ENCODE results near the gene ZNF385D. TPM values are rescaled to one million over a fixed set of nuclear protein-coding genes. Genes with fewer than 3 reads are reported as not detected.

The ZNF385D gene
- total RNA-seq, 1 experiment from 2014 or later, result 9.6 TPM

DNA sequence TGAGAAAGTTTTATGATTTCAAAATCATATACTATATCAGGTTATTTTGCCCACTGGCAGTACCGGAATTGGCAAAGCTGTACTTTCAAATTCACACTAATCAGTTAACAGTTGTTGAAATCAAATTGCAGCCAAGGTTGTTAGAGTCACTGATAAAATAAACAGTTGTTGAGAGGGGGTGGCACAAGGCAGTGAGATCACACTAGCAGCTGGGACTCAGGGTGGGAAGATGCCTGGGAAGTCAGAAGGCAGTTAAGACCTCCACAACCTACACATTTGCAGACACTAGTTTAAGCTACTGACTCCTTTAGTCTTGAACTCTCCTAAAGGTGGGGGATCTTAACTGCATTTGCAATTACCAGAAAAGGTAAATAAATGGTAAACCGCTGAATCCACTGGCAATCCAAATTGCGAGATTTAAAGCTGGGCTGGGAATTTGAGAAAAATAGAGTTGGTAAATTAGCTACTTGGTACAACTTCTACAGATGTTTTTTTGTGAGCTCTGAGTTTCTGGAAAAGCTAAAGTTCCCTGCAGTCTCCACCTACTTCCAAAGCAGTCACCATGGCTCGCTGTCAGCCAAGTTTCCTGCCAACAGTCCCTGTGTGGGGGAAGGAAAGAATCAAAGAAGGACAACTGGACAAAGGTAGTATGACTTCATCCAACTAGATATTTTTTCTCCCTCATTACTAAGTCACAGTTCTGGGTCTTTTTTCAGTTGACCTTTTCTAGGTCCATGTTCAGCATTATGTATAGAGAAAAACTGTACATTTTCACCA, 105.7 kb downstream of the ZNF385D start:
- no peak for DNase-seq (ENCODE audit: low spot score)
- Mint-ChIP-seq H3K4me3 (no peak overlapping the region), H3K36me3 (peaks cover 13% of the 10 kb centered on the region), H3K9me3 (peaks cover 22% of the 10 kb centered on the region), H3K27me3 (ENCODE audit: low read depth) (no peaks in the 10 kb centered on the region), H3K4me1 (peaks cover 30% of the 10 kb centered on the region), H3K27ac (0 out of 2 replicates have a peak overlapping the region, but pooled peaks have one; percentile 25)
- ATAC-seq, result peak; percentile 57; the same call in 1 of the 2 replicates
- ChIA-PET CTCF (no interaction called here), POLR2A (interaction anchor here (0.6 kb wide), 1 partner anchor 89 kb away, joined by 4 read pairs; no protein-coding TSS in a partner anchor)
- TF ChIP-seq, protein P1, sequence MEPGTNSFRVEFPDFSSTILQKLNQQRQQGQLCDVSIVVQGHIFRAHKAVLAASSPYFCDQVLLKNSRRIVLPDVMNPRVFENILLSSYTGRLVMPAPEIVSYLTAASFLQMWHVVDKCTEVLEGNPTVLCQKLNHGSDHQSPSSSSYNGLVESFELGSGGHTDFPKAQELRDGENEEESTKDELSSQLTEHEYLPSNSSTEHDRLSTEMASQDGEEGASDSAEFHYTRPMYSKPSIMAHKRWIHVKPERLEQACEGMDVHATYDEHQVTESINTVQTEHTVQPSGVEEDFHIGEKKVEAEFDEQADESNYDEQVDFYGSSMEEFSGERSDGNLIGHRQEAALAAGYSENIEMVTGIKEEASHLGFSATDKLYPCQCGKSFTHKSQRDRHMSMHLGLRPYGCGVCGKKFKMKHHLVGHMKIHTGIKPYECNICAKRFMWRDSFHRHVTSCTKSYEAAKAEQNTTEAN (CRISPR knock-in tag; IDR thresholded peaks at IDR 0.05), result no peak
- TF ChIP-seq ATF1 (CRISPR knock-in tag; IDR thresholded peaks at IDR 0.05) (no peak), SMAD3 (CRISPR knock-in tag; IDR thresholded peaks at IDR 0.05; ENCODE audit: borderline replicate concordance) (no peak), ZNF317 (CRISPR knock-in tag; IDR thresholded peaks at IDR 0.05; ENCODE audit: borderline replicate concordance, low read depth) (no peak), GRHL2 (CRISPR knock-in tag; IDR thresholded peaks at IDR 0.05; ENCODE audit: insufficient replicate concordance, severe bottlenecking) (no peak), TEAD1 (CRISPR knock-in tag; IDR thresholded peaks at IDR 0.05) (no peak), PRRX2 (CRISPR knock-in tag; IDR thresholded peaks at IDR 0.05) (no peak), NR3C1 (CRISPR knock-in tag; conservative IDR thresholded peaks at IDR 0.05; ENCODE audit: low read depth) (no peak)
- TF ChIP-seq, protein P2, sequence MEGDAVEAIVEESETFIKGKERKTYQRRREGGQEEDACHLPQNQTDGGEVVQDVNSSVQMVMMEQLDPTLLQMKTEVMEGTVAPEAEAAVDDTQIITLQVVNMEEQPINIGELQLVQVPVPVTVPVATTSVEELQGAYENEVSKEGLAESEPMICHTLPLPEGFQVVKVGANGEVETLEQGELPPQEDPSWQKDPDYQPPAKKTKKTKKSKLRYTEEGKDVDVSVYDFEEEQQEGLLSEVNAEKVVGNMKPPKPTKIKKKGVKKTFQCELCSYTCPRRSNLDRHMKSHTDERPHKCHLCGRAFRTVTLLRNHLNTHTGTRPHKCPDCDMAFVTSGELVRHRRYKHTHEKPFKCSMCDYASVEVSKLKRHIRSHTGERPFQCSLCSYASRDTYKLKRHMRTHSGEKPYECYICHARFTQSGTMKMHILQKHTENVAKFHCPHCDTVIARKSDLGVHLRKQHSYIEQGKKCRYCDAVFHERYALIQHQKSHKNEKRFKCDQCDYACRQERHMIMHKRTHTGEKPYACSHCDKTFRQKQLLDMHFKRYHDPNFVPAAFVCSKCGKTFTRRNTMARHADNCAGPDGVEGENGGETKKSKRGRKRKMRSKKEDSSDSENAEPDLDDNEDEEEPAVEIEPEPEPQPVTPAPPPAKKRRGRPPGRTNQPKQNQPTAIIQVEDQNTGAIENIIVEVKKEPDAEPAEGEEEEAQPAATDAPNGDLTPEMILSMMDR (IDR thresholded peaks at IDR 0.05), result no peak
- TF ChIP-seq, protein P3, sequence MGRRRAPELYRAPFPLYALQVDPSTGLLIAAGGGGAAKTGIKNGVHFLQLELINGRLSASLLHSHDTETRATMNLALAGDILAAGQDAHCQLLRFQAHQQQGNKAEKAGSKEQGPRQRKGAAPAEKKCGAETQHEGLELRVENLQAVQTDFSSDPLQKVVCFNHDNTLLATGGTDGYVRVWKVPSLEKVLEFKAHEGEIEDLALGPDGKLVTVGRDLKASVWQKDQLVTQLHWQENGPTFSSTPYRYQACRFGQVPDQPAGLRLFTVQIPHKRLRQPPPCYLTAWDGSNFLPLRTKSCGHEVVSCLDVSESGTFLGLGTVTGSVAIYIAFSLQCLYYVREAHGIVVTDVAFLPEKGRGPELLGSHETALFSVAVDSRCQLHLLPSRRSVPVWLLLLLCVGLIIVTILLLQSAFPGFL (CRISPR knock-in tag; IDR thresholded peaks at IDR 0.05; ENCODE audit: borderline replicate concordance), result no peak
- TF ChIP-seq, protein P4, sequence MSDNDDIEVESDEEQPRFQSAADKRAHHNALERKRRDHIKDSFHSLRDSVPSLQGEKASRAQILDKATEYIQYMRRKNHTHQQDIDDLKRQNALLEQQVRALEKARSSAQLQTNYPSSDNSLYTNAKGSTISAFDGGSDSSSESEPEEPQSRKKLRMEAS (CRISPR knock-in tag; IDR thresholded peaks at IDR 0.05), result no peak
- TF ChIP-seq, protein P5, sequence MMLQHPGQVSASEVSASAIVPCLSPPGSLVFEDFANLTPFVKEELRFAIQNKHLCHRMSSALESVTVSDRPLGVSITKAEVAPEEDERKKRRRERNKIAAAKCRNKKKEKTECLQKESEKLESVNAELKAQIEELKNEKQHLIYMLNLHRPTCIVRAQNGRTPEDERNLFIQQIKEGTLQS (CRISPR knock-in tag; conservative IDR thresholded peaks at IDR 0.05), result no peak

DNA sequence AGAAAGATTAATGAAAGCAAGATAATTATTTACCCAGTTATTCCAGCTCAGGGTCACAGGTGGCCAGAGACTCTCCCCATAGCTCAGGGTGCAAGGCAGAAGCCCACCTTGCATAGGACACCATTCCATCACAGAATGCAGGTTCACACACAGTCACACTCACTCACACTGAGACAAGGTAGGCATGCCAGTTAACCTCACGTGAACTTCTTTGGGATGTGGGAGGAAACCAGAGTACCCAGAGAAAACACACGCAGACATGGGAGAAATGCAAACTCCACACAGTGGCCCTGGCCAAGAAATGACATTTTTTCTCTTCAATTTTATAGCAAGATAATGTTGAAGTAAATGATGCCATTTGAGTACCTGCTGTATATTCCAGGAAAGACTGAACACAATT, 106.7 kb downstream of the ZNF385D start:
- Mint-ChIP-seq H3K36me3 (peaks cover 15% of the 10 kb centered on the region), H3K27me3 (ENCODE audit: low read depth) (no peaks in the 10 kb centered on the region), H3K27ac (no peak overlapping the region), H3K9me3 (peaks cover 25% of the 10 kb centered on the region), H3K4me3 (no peak overlapping the region), H3K4me1 (peaks cover 30% of the 10 kb centered on the region)
- DNase-seq (ENCODE audit: low spot score) (no peak), ATAC-seq (no peak)
- CTCF ChIA-PET, result no interaction called here
- POLR2A ChIA-PET, result no interaction called here
- no peak for TF ChIP-seq PRRX2 (CRISPR knock-in tag; IDR thresholded peaks at IDR 0.05)
- no peak for TF ChIP-seq TEAD4 (CRISPR knock-in tag; IDR thresholded peaks at IDR 0.05)
- TF ChIP-seq, protein P6, sequence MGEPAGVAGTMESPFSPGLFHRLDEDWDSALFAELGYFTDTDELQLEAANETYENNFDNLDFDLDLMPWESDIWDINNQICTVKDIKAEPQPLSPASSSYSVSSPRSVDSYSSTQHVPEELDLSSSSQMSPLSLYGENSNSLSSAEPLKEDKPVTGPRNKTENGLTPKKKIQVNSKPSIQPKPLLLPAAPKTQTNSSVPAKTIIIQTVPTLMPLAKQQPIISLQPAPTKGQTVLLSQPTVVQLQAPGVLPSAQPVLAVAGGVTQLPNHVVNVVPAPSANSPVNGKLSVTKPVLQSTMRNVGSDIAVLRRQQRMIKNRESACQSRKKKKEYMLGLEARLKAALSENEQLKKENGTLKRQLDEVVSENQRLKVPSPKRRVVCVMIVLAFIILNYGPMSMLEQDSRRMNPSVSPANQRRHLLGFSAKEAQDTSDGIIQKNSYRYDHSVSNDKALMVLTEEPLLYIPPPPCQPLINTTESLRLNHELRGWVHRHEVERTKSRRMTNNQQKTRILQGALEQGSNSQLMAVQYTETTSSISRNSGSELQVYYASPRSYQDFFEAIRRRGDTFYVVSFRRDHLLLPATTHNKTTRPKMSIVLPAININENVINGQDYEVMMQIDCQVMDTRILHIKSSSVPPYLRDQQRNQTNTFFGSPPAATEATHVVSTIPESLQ (CRISPR knock-in tag; IDR thresholded peaks at IDR 0.05), result no peak
- TF ChIP-seq, protein P7, sequence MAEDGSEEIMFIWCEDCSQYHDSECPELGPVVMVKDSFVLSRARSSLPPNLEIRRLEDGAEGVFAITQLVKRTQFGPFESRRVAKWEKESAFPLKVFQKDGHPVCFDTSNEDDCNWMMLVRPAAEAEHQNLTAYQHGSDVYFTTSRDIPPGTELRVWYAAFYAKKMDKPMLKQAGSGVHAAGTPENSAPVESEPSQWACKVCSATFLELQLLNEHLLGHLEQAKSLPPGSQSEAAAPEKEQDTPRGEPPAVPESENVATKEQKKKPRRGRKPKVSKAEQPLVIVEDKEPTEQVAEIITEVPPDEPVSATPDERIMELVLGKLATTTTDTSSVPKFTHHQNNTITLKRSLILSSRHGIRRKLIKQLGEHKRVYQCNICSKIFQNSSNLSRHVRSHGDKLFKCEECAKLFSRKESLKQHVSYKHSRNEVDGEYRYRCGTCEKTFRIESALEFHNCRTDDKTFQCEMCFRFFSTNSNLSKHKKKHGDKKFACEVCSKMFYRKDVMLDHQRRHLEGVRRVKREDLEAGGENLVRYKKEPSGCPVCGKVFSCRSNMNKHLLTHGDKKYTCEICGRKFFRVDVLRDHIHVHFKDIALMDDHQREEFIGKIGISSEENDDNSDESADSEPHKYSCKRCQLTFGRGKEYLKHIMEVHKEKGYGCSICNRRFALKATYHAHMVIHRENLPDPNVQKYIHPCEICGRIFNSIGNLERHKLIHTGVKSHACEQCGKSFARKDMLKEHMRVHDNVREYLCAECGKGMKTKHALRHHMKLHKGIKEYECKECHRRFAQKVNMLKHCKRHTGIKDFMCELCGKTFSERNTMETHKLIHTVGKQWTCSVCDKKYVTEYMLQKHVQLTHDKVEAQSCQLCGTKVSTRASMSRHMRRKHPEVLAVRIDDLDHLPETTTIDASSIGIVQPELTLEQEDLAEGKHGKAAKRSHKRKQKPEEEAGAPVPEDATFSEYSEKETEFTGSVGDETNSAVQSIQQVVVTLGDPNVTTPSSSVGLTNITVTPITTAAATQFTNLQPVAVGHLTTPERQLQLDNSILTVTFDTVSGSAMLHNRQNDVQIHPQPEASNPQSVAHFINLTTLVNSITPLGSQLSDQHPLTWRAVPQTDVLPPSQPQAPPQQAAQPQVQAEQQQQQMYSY (CRISPR knock-in tag; IDR thresholded peaks at IDR 0.05), result no peak
- TF ChIP-seq MYBL2 (CRISPR knock-in tag; IDR thresholded peaks at IDR 0.05), result no peak
- TF ChIP-seq, protein P8, sequence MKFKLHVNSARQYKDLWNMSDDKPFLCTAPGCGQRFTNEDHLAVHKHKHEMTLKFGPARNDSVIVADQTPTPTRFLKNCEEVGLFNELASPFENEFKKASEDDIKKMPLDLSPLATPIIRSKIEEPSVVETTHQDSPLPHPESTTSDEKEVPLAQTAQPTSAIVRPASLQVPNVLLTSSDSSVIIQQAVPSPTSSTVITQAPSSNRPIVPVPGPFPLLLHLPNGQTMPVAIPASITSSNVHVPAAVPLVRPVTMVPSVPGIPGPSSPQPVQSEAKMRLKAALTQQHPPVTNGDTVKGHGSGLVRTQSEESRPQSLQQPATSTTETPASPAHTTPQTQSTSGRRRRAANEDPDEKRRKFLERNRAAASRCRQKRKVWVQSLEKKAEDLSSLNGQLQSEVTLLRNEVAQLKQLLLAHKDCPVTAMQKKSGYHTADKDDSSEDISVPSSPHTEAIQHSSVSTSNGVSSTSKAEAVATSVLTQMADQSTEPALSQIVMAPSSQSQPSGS (CRISPR knock-in tag; IDR thresholded peaks at IDR 0.05; ENCODE audit: borderline replicate concordance, low read depth), result no peak
- TF ChIP-seq, protein P9, sequence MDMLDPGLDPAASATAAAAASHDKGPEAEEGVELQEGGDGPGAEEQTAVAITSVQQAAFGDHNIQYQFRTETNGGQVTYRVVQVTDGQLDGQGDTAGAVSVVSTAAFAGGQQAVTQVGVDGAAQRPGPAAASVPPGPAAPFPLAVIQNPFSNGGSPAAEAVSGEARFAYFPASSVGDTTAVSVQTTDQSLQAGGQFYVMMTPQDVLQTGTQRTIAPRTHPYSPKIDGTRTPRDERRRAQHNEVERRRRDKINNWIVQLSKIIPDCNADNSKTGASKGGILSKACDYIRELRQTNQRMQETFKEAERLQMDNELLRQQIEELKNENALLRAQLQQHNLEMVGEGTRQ (CRISPR knock-in tag; IDR thresholded peaks at IDR 0.05), result no peak
- TF ChIP-seq, protein P10, sequence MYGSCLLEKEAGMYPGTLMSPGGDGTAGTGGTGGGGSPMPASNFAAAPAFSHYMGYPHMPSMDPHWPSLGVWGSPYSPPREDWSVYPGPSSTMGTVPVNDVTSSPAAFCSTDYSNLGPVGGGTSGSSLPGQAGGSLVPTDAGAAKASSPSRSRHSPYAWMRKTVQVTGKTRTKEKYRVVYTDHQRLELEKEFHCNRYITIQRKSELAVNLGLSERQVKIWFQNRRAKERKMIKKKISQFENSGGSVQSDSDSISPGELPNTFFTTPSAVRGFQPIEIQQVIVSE (CRISPR knock-in tag; IDR thresholded peaks at IDR 0.05; ENCODE audit: borderline replicate concordance), result no peak
